Skeletal muscle satellite cell (primary cell): ENCODE data around the gene MARK4.
"Not testable (repeated sequence)": the region's sequence is repeated elsewhere in the genome, so short reads cannot be mapped to it uniquely, and the experiment has no call there.

Source experiments
- H3K27me3 ChIP-seq: 2 replicates; pipeline ENCODE4 v1.7.0; 2013; ENCODE audit warnings: low read length; ENCODE audit not compliant: control insufficient read depth, insufficient read depth
- H3K36me3 ChIP-seq: 2 replicates; pipeline ENCODE4 v1.7.0; 2013; ENCODE audit warnings: mild to moderate bottlenecking, control low read depth, low read length; ENCODE audit not compliant: insufficient read depth
- H3K4me1 ChIP-seq: 2 replicates; pipeline ENCODE4 v1.7.0; 2013; ENCODE audit warnings: low read length; ENCODE audit not compliant: control insufficient read depth, insufficient read depth
- H3K4me2 ChIP-seq: 2 replicates; pipeline ENCODE4 v1.7.0; 2013; ENCODE audit warnings: mild to moderate bottlenecking, low read length
- H3K4me3 ChIP-seq: 2 replicates; pipeline ENCODE4 v1.7.0; 2013; ENCODE audit warnings: low read length
- H3K9ac ChIP-seq: 2 replicates; pipeline ENCODE4 v1.7.0; 2013; ENCODE audit warnings: mild to moderate bottlenecking, low read depth, low read length, moderate library complexity
- H3K9me3 ChIP-seq: replicated peaks from 2 replicates; pipeline ENCODE4 v1.7.0; 2013; ENCODE audit warnings: mild to moderate bottlenecking, control low read depth, low read length

Gene MARK4

GRCh38 chr19:45258862-45259261, 7.8 kb downstream of the MARK4 start:
- peaks cover 10% of the 10 kb centered on the region for H3K36me3 ChIP-seq
- H3K4me3 ChIP-seq, result no peak overlapping the region

GRCh38 chr19:45262570-45262969, 11.5 kb downstream of the MARK4 start:
- H3K9ac ChIP-seq, result no peak overlapping the region
- H3K4me2 ChIP-seq, result no peak overlapping the region
- H3K4me1 ChIP-seq, result no peaks in the 10 kb centered on the region
- H3K9me3 ChIP-seq, result no peaks in the 10 kb centered on the region
- peaks cover 14% of the 10 kb centered on the region for H3K36me3 ChIP-seq
- no peak overlapping the region for H3K4me3 ChIP-seq
- H3K27me3 ChIP-seq, result no peaks in the 10 kb centered on the region

More at GRCh38 chr19:45258862-45259261, 7.8 kb downstream of the MARK4 start:
- H3K9me3 ChIP-seq, result no peaks in the 10 kb centered on the region
- no peak overlapping the region for H3K9ac ChIP-seq
- peaks cover under 1% of the 10 kb centered on the region for H3K4me1 ChIP-seq
- no peak overlapping the region for H3K4me2 ChIP-seq
- H3K27me3 ChIP-seq, result no peaks in the 10 kb centered on the region

- H3K9ac ChIP-seq, result no peak overlapping the region
- H3K4me1 ChIP-seq, result no peaks in the 10 kb centered on the region
- no peaks in the 10 kb centered on the region for H3K9me3 ChIP-seq
- no peak overlapping the region for H3K4me2 ChIP-seq
- H3K36me3 ChIP-seq, result peaks cover 15% of the 10 kb centered on the region
- no peaks in the 10 kb centered on the region for H3K27me3 ChIP-seq
- H3K4me3 ChIP-seq, result no peak overlapping the region
These were observed 11.9 kb downstream of the MARK4 start for GRCh38 chr19:45263013-45263412.

GRCh38 chr19:45264781-45265317, 13.8 kb downstream of the MARK4 start:
- H3K4me2 ChIP-seq, result no peak overlapping the region
- H3K4me1 ChIP-seq, result no peaks in the 10 kb centered on the region
- no peaks in the 10 kb centered on the region for H3K9me3 ChIP-seq
- no peaks in the 10 kb centered on the region for H3K27me3 ChIP-seq
- H3K4me3 ChIP-seq, result no peak overlapping the region
- H3K9ac ChIP-seq, result no peak overlapping the region
- H3K36me3 ChIP-seq, result peaks cover 13% of the 10 kb centered on the region

GRCh38 chr19:45265375-45265774, 14.3 kb downstream of the MARK4 start:
- H3K9me3 ChIP-seq, result no peaks in the 10 kb centered on the region
- no peak overlapping the region for H3K4me3 ChIP-seq
- H3K9ac ChIP-seq, result no peak overlapping the region
- no peaks in the 10 kb centered on the region for H3K27me3 ChIP-seq
- H3K36me3 ChIP-seq, result peaks cover 13% of the 10 kb centered on the region
- H3K4me2 ChIP-seq, result no peak overlapping the region
- no peaks in the 10 kb centered on the region for H3K4me1 ChIP-seq

GRCh38 chr19:45267296-45267695, 16.2 kb downstream of the MARK4 start:
- no peaks in the 10 kb centered on the region for H3K4me1 ChIP-seq

GRCh38 chr19:45269939-45270338, 18.9 kb downstream of the MARK4 start:
- not testable (repeated sequence) for H3K9ac ChIP-seq, H3K4me2 ChIP-seq, H3K9me3 ChIP-seq, H3K4me1 ChIP-seq, H3K4me3 ChIP-seq, H3K27me3 ChIP-seq
- peaks cover 24% of the 10 kb centered on the region for H3K36me3 ChIP-seq

More at GRCh38 chr19:45267296-45267695, 16.2 kb downstream of the MARK4 start:
- H3K4me2 ChIP-seq, result no peak overlapping the region
- no peak overlapping the region for H3K9ac ChIP-seq
- H3K4me3 ChIP-seq, result no peak overlapping the region
- no peaks in the 10 kb centered on the region for H3K9me3 ChIP-seq
- H3K27me3 ChIP-seq, result no peaks in the 10 kb centered on the region
- H3K36me3 ChIP-seq, result peaks cover 15% of the 10 kb centered on the region

- Histone ChIP-seq H3K36me3 (peaks cover 29% of the 10 kb centered on the region), H3K4me1 (no peaks in the 10 kb centered on the region), H3K9ac (no peak overlapping the region), H3K9me3 (no peaks in the 10 kb centered on the region), H3K27me3 (no peaks in the 10 kb centered on the region), H3K4me2 (no peak overlapping the region), H3K4me3 (no peak overlapping the region)
These were observed 20.1 kb downstream of the MARK4 start for GRCh38 chr19:45271098-45271734.

GRCh38 chr19:45271735-45272108, 20.7 kb downstream of the MARK4 start:
- Histone ChIP-seq H3K9me3 (no peaks in the 10 kb centered on the region), H3K9ac (no peak overlapping the region), H3K27me3 (no peaks in the 10 kb centered on the region), H3K36me3 (peaks cover 30% of the 10 kb centered on the region), H3K4me2 (no peak overlapping the region), H3K4me3 (no peak overlapping the region), H3K4me1 (no peaks in the 10 kb centered on the region)

- H3K9me3 ChIP-seq, result no peaks in the 10 kb centered on the region
- no peak overlapping the region for H3K4me2 ChIP-seq
- H3K9ac ChIP-seq, result no peak overlapping the region
- H3K36me3 ChIP-seq, result peaks cover 36% of the 10 kb centered on the region
- H3K4me1 ChIP-seq, result no peaks in the 10 kb centered on the region
- no peaks in the 10 kb centered on the region for H3K27me3 ChIP-seq
- H3K4me3 ChIP-seq, result no peak overlapping the region
These were observed 22.4 kb downstream of the MARK4 start for GRCh38 chr19:45273521-45273855.

GRCh38 chr19:45275370-45275971, 24.4 kb downstream of the MARK4 start:
- H3K4me3 ChIP-seq, result no peak overlapping the region
- no peaks in the 10 kb centered on the region for H3K9me3 ChIP-seq
- H3K4me2 ChIP-seq, result no peak overlapping the region
- H3K27me3 ChIP-seq, result no peaks in the 10 kb centered on the region
- no peak overlapping the region for H3K9ac ChIP-seq
- H3K4me1 ChIP-seq, result no peaks in the 10 kb centered on the region
- H3K36me3 ChIP-seq, result peaks cover 50% of the 10 kb centered on the region

GRCh38 chr19:45276284-45276687, 25.2 kb downstream of the MARK4 start:
- Histone ChIP-seq H3K9ac (no peak overlapping the region), H3K27me3 (no peaks in the 10 kb centered on the region), H3K4me1 (no peaks in the 10 kb centered on the region), H3K4me3 (no peak overlapping the region), H3K36me3 (peaks cover 50% of the 10 kb centered on the region), H3K9me3 (no peaks in the 10 kb centered on the region), H3K4me2 (no peak overlapping the region)
